B cell (primary cell): ENCODE results near the gene CYP2D6. TPM values are rescaled to one million over a fixed set of nuclear protein-coding genes. Genes with fewer than 3 reads are reported as not detected.

Experiments
- ATAC-seq: fragments of 200-7000 bp; cut with Tn5 transposase; one replicate; pipeline ENCODE4 v1.10.0; 2021; ENCODE audit warnings: low read depth, mild to moderate bottlenecking, moderate number of reproducible peaks, moderate library complexity
- CTCF ChIA-PET: fragments of 350-600 bp; sonication (Branson Sonifier 250); formaldehyde crosslinking; loops from one replicate; lab custom pipeline; 2021; ENCODE audit warnings: antibody characterized with exemption, inconsistent platforms; lab: Charles Lee
- POLR2A ChIA-PET: fragments of 350-600 bp; sonication (Branson Sonifier 250); formaldehyde crosslinking; loops from one replicate; lab custom pipeline; 2021; ENCODE audit warnings: antibody characterized with exemption; lab: Charles Lee
- DNase-seq: peaks from one replicate; pipeline ENCODE4 v3.0.0; 2013
- H2AFZ ChIP-seq: 2 replicates; pipeline ENCODE4 v1.6.1; 2012; ENCODE audit warnings: mild to moderate bottlenecking, low read depth, low read length; ENCODE audit not compliant: insufficient read depth, poor library complexity, severe bottlenecking
- H3K27ac ChIP-seq, 2 donors: 1 replicate in 1 of 2; 2 replicates in 1 of 2; pipeline ENCODE4 v1.5.1; 2012 to 2013; ENCODE audit warnings: low read length in 2 of 2, mild to moderate bottlenecking in 2 of 2, moderate library complexity in 1 of 2
- H3K27me3 ChIP-seq, 4 experiments: fragments of 200-600 bp in 1 of 4; sonication (generic) in 1 of 4; replicated peaks in 1 of 4; 1 replicate in 2 of 4; 2 replicates in 2 of 4; pipeline versions ENCODE4 v1.6.1 to v1.7.0; 2013 to 2016; ENCODE audit warnings: low read length in 3 of 4, mild to moderate bottlenecking in 2 of 4, mixed read lengths in 1 of 4, moderate library complexity in 1 of 4; ENCODE audit not compliant: insufficient read depth in 4 of 4, control insufficient read depth in 3 of 4; ENCODE audit errors: control extremely low read depth in 1 of 4
- H3K36me3 ChIP-seq, 2 experiments: replicated peaks in 1 of 2; 1 replicate in 1 of 2; 2 replicates in 1 of 2; pipeline versions ENCODE4 v1.6.1 to v1.7.1; 2013; ENCODE audit warnings: low read length in 1 of 2; ENCODE audit not compliant: insufficient read depth in 2 of 2, control insufficient read depth in 1 of 2; ENCODE audit errors: control extremely low read depth in 1 of 2, extremely low read depth in 1 of 2
- H3K4me1 ChIP-seq, 2 donors: fragments of 200-600 bp in 1 of 2; sonication (generic) in 1 of 2; 1 replicate in 1 of 2; 2 replicates in 1 of 2; pipeline versions ENCODE4 v1.5.1 to v1.6.1; 2013 to 2017; ENCODE audit warnings: low read length in 2 of 2; ENCODE audit not compliant: control insufficient read depth in 2 of 2, insufficient read depth in 2 of 2
- H3K4me2 ChIP-seq: replicated peaks from 2 replicates; pipeline ENCODE3; 2012; ENCODE audit warnings: mild to moderate bottlenecking, low read depth, low read length; ENCODE audit not compliant: poor library complexity, severe bottlenecking
- H3K4me3 ChIP-seq, 5 experiments: fragments of 200-600 bp in 1 of 5; sonication (generic) in 1 of 5; 1 replicate in 3 of 5; 2 replicates in 2 of 5; pipeline versions ENCODE4 v1.5.1 to v1.7.0; 2011 to 2016; ENCODE audit warnings: low read length in 4 of 5, mild to moderate bottlenecking in 4 of 5, low read depth in 2 of 5, control low read depth in 1 of 5, moderate library complexity in 1 of 5; ENCODE audit not compliant: insufficient read depth in 1 of 5; ENCODE audit errors: control extremely low read depth in 1 of 5, extremely low read depth in 1 of 5
- H3K79me2 ChIP-seq: fragments of 200-600 bp; sonication (generic); one replicate; pipeline ENCODE4 v1.6.0; 2016; ENCODE audit warnings: low read length; ENCODE audit not compliant: control insufficient read depth, insufficient read depth
- H3K9ac ChIP-seq: fragments of 200-600 bp; sonication (generic); 2 replicates; pipeline ENCODE4 v1.6.1; 2017; ENCODE audit warnings: mild to moderate bottlenecking, low read length, moderate library complexity
- H3K9me3 ChIP-seq, 3 donors: one replicate each; pipeline versions ENCODE4 v1.6.1 to v1.7.1; 2013; ENCODE audit warnings: low read length in 2 of 3; ENCODE audit not compliant: control insufficient read depth in 2 of 3, insufficient read depth in 1 of 3; ENCODE audit errors: control extremely low read depth in 1 of 3
- H4K20me1 ChIP-seq: 2 replicates; pipeline ENCODE4 v1.6.0; 2012; ENCODE audit warnings: mild to moderate bottlenecking, low read length; ENCODE audit not compliant: insufficient read depth, control insufficient read depth, poor library complexity, severe bottlenecking
- H3K27ac Mint-ChIP-seq: one replicate; pipeline ENCODE4 v1.8.0; 2021; ENCODE audit warnings: mixed read lengths
- H3K27me3 Mint-ChIP-seq: one replicate; pipeline ENCODE4 v1.8.0; 2021; ENCODE audit warnings: mixed read lengths
- H3K4me1 Mint-ChIP-seq: one replicate; pipeline ENCODE4 v1.8.0; 2021; ENCODE audit warnings: mixed read lengths
- H3K4me3 Mint-ChIP-seq: one replicate; pipeline ENCODE4 v1.8.0; 2021; ENCODE audit warnings: mixed read lengths
- H3K9me3 Mint-ChIP-seq: one replicate; pipeline ENCODE4 v1.8.0; 2022; ENCODE audit warnings: mixed read lengths; ENCODE audit not compliant: insufficient read depth
- EZH2 ChIP-seq: IDR thresholded peaks from 2 replicates; pipeline ENCODE4 v1.6.1; 2012; ENCODE audit warnings: borderline replicate concordance, low read depth, mild to moderate bottlenecking, moderate library complexity, low read length; ENCODE audit not compliant: insufficient read depth, poor library complexity, severe bottlenecking
- WGBS: methylation state at CpG from one replicate; pipeline ENCODE4 v1.1.5; 2013; ENCODE audit warnings: missing lambda C conversion rate; ENCODE audit not compliant: insufficient coverage; 5-methylcytosine and 5-hydroxymethylcytosine counted together
- intact Hi-C: fragments of 100-400 bp; cut with micrococcal nuclease; formaldehyde crosslinking; loops from one replicate; pipeline ENCODE4 v1.10.0; 2022
- polyA plus RNA-seq: library from polyadenylated mRNA; depleted of rRNA; stranded (reverse); fragments of >200 nt; gene quantifications from 2 replicates; pipeline ENCODE4 v1.2.3, GENCODE V29; 2012
- total RNA-seq, 2 donors: library from RNA; stranded (reverse); fragments of 120-200 nt in 1 of 2; gene quantifications; 1 replicate in 1 of 2; 2 replicates in 1 of 2; pipeline versions ENCODE4 v1.2.3 to v1.2.4, GENCODE V29; 2013 to 2022
- TF ChIP-seq, protein P1 (sequence below): fragments of 200-600 bp; IDR thresholded peaks from one replicate; pipeline ENCODE4 v1.8.0; 2022; ENCODE audit warnings: antibody characterized with exemption, mild to moderate bottlenecking

The CYP2D6 gene
- total and polyA plus RNA-seq, 2 donors (not counting 1 experiment from before 2014, with no cell fraction given), result 3.1 to 3.9 TPM

GRCh38 chr22:42155053-42155543, 24.5 kb upstream of the CYP2D6 start:
- Mint-ChIP-seq H3K4me1 (no peaks in the 10 kb centered on the region), H3K9me3 (no peaks in the 10 kb centered on the region), H3K27ac (no peak overlapping the region), H3K4me3 (no peak overlapping the region), H3K27me3 (no peaks in the 10 kb centered on the region)
- H3K27me3 ChIP-seq, result no peaks in the 10 kb centered on the region
- ATAC-seq (no peak), DNase-seq (no peak)
- H3K4me3 ChIP-seq, result no peak overlapping the region
- no peak overlapping the region for H2AFZ ChIP-seq
- CTCF ChIA-PET, result interaction anchor here (0.6 to 1.1 kb wide), 2 partner anchors 15 to 189 kb away, joined by 3 read pairs; no protein-coding TSS in a partner anchor
- 96% methylated on average over 7 of the region's 7 CpGs for WGBS
- no peaks in the 10 kb centered on the region for H4K20me1 ChIP-seq
- no peak for TF ChIP-seq EZH2
- TF ChIP-seq, protein P1, sequence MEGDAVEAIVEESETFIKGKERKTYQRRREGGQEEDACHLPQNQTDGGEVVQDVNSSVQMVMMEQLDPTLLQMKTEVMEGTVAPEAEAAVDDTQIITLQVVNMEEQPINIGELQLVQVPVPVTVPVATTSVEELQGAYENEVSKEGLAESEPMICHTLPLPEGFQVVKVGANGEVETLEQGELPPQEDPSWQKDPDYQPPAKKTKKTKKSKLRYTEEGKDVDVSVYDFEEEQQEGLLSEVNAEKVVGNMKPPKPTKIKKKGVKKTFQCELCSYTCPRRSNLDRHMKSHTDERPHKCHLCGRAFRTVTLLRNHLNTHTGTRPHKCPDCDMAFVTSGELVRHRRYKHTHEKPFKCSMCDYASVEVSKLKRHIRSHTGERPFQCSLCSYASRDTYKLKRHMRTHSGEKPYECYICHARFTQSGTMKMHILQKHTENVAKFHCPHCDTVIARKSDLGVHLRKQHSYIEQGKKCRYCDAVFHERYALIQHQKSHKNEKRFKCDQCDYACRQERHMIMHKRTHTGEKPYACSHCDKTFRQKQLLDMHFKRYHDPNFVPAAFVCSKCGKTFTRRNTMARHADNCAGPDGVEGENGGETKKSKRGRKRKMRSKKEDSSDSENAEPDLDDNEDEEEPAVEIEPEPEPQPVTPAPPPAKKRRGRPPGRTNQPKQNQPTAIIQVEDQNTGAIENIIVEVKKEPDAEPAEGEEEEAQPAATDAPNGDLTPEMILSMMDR, result no peak
- no peaks in the 10 kb centered on the region for H3K9me3 ChIP-seq
- H3K4me1 ChIP-seq, result no peaks in the 10 kb centered on the region
- intact Hi-C loops, result no loop called here
- H3K9ac ChIP-seq, result no peak overlapping the region
- no peak overlapping the region for H3K4me2 ChIP-seq
- H3K79me2 ChIP-seq, result no peaks in the 10 kb centered on the region
- peaks cover 0 to 16% of the 10 kb centered on the region in 2 experiments for H3K36me3 ChIP-seq
- POLR2A ChIA-PET, result no interaction called here
- H3K27ac ChIP-seq, result no peak overlapping the region

DNA sequence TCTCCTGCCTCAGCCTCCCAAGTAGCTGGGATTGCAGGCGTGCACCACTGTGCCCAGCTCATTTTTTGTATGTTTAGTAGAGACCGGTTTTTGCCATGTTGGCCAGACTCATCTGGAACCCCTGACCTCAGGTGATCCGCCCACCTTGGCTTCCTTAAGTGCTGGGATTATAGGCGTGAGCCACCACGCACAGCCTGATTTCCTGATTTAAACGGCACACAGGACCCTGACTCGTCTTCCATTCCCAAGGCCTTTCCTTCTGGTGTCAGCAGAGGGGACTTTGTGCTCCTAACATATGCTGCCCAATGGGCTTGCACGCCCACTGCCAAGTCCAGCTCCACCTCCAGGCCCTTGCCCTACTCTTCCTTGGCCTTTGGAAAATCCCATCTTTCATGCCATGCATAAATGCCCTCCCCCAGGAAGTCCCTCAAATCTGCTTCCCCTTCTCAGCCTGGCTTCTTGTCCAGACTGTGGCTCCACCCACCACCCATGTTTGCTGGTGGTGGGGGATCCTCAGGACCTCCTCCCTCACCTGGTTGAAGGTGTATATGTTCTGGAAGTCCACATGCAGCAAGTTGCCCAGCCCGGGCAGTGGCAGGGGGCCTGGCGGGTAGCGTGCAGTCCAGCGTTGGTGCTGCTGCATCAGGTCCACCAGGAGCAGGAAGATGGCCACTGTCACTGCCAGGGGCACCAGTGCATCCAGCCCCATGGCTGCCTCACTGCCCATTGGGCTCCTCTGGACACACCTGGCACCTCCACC, 23.9 kb upstream of the CYP2D6 start:
- Histone ChIP-seq H3K9ac (no peak overlapping the region), H3K27ac (no peak overlapping the region), H2AFZ (no peak overlapping the region), H4K20me1 (no peaks in the 10 kb centered on the region), H3K9me3 (no peaks in the 10 kb centered on the region), H3K79me2 (no peaks in the 10 kb centered on the region), H3K27me3 (no peaks in the 10 kb centered on the region), H3K4me3 (no peak overlapping the region), H3K4me2 (no peak overlapping the region), H3K4me1 (no peaks in the 10 kb centered on the region), H3K36me3 (peaks cover 0 to 16% of the 10 kb centered on the region in 2 experiments)
- ChIA-PET CTCF (no interaction called here), POLR2A (no interaction called here)
- H3K9me3 Mint-ChIP-seq, result no peaks in the 10 kb centered on the region
- intact Hi-C loops, result no loop called here
- no peaks in the 10 kb centered on the region for H3K4me1 Mint-ChIP-seq
- no peak for TF ChIP-seq EZH2
- TF ChIP-seq, protein P1, result no peak
- DNase-seq (no peak), ATAC-seq (no peak)
- H3K4me3 Mint-ChIP-seq, result no peak overlapping the region
- 98% methylated on average over 12 of the region's 12 CpGs for WGBS
- H3K27ac Mint-ChIP-seq, result no peak overlapping the region
- H3K27me3 Mint-ChIP-seq, result no peaks in the 10 kb centered on the region
